H9 (cell line): ENCODE results near the gene WDR27. TPM values are rescaled to one million over a fixed set of nuclear protein-coding genes. Genes with fewer than 3 reads are reported as not detected.
A peak's percentile ranks its signal among the peaks of the same experiment; 100 is the strongest.

ENCODE experiments used
- DNase-seq: peaks from one replicate; pipeline ENCODE4 v3.0.0-alpha.2; 2017
- H2AFZ ChIP-seq: one replicate; pipeline ENCODE4 v1.6.1; 2013; ENCODE audit warnings: mild to moderate bottlenecking, low read length, control low read depth, moderate library complexity
- H2AK5ac ChIP-seq: 2 replicates; pipeline ENCODE4 v1.6.1; 2013; ENCODE audit warnings: low read length, control low read depth, mixed read lengths; ENCODE audit not compliant: insufficient read length
- H2BK120ac ChIP-seq: one replicate; pipeline ENCODE4 v1.6.1; 2013; ENCODE audit warnings: low read depth, mild to moderate bottlenecking, low read length, control low read depth, inconsistent platforms; ENCODE audit not compliant: poor library complexity, severe bottlenecking
- H2BK12ac ChIP-seq: 2 replicates; pipeline ENCODE4 v1.6.1; 2013; ENCODE audit warnings: low read length, control low read depth, mixed read lengths, low read depth; ENCODE audit not compliant: insufficient read length
- H2BK15ac ChIP-seq: 2 replicates; pipeline ENCODE4 v1.6.1; 2013; ENCODE audit warnings: low read depth, low read length, control low read depth
- H2BK20ac ChIP-seq: one replicate; pipeline ENCODE4 v1.6.1; 2013; ENCODE audit warnings: low read depth, mild to moderate bottlenecking, low read length, control low read depth, inconsistent platforms; ENCODE audit not compliant: poor library complexity, severe bottlenecking
- H2BK5ac ChIP-seq: 2 replicates; pipeline ENCODE4 v1.6.1; 2013; ENCODE audit warnings: low read length, control low read depth, mixed read lengths; ENCODE audit not compliant: insufficient read length
- H3K14ac ChIP-seq: 2 replicates; pipeline ENCODE4 v1.6.1; 2013; ENCODE audit warnings: low read length, control low read depth; ENCODE audit not compliant: insufficient read depth
- H3K18ac ChIP-seq: 2 replicates; pipeline ENCODE4 v1.6.1; 2013; ENCODE audit warnings: low read depth, mild to moderate bottlenecking, mixed read lengths, low read length, control low read depth; ENCODE audit not compliant: insufficient read length
- H3K23ac ChIP-seq: 2 replicates; pipeline ENCODE4 v1.6.1; 2013; ENCODE audit warnings: low read length, control low read depth, mixed read lengths, low read depth; ENCODE audit not compliant: insufficient read length
- H3K23me2 ChIP-seq: 2 replicates; pipeline ENCODE4 v1.6.1; 2013; ENCODE audit warnings: low read depth, mild to moderate bottlenecking, mixed read lengths, low read length, control low read depth; ENCODE audit not compliant: insufficient read length, poor library complexity, severe bottlenecking
- H3K27ac ChIP-seq: 2 replicates; pipeline ENCODE4 v1.5.1; 2013; ENCODE audit warnings: low read length, control low read depth, mixed read lengths, low read depth; ENCODE audit not compliant: insufficient read length
- H3K27me3 ChIP-seq: 2 replicates; pipeline ENCODE4 v1.6.1; 2013; ENCODE audit warnings: low read length, control low read depth, inconsistent platforms; ENCODE audit not compliant: insufficient read depth
- H3K4ac ChIP-seq: 2 replicates; pipeline ENCODE4 v1.6.1; 2013; ENCODE audit warnings: low read depth, mild to moderate bottlenecking, control low read depth, inconsistent platforms, low read length, moderate library complexity
- H3K4me1 ChIP-seq: 2 replicates; pipeline ENCODE4 v1.6.1; 2013; ENCODE audit warnings: low read length, control low read depth, inconsistent platforms; ENCODE audit not compliant: insufficient read depth
- H3K4me2 ChIP-seq: 2 replicates; pipeline ENCODE4 v1.6.1; 2013; ENCODE audit warnings: low read length, control low read depth, mixed read lengths; ENCODE audit not compliant: insufficient read length, insufficient read depth
- H3K56ac ChIP-seq: 2 replicates; pipeline ENCODE4 v1.6.1; 2013; ENCODE audit warnings: low read depth, mild to moderate bottlenecking, mixed read lengths, low read length, control low read depth; ENCODE audit not compliant: insufficient read length
- H3K79me1 ChIP-seq: 2 replicates; pipeline ENCODE4 v1.6.1; 2013; ENCODE audit warnings: low read depth, mild to moderate bottlenecking, moderate library complexity, low read length, control low read depth, inconsistent platforms; ENCODE audit not compliant: insufficient read depth, poor library complexity, severe bottlenecking
- H3K79me2 ChIP-seq: 2 replicates; pipeline ENCODE4 v1.6.1; 2013; ENCODE audit warnings: low read length, control low read depth, inconsistent platforms; ENCODE audit not compliant: insufficient read depth
- H3K9ac ChIP-seq: 2 replicates; pipeline ENCODE4 v1.6.1; 2013; ENCODE audit warnings: low read length, control low read depth, mixed read lengths; ENCODE audit not compliant: insufficient read length; ENCODE audit errors: extremely low read depth
- H3K9me3 ChIP-seq: one replicate; pipeline ENCODE4 v1.6.1; 2013; ENCODE audit warnings: low read depth, low read length, inconsistent platforms; ENCODE audit not compliant: control insufficient read depth
- H3T11ph ChIP-seq: one replicate; pipeline ENCODE4 v1.6.1; 2013; ENCODE audit warnings: mild to moderate bottlenecking, low read length, control low read depth, inconsistent platforms
- H4K20me1 ChIP-seq: one replicate; pipeline ENCODE4 v1.6.1; 2013; ENCODE audit not compliant: control insufficient read depth, insufficient read length, insufficient read depth
- H4K5ac ChIP-seq: 2 replicates; pipeline ENCODE4 v1.6.1; 2013; ENCODE audit warnings: low read depth, mild to moderate bottlenecking, mixed read lengths, low read length, control low read depth; ENCODE audit not compliant: insufficient read length
- H4K8ac ChIP-seq: replicated peaks from 2 replicates; pipeline ENCODE4 v1.6.1; 2013; ENCODE audit warnings: low read length, control low read depth, mixed read lengths, low read depth; ENCODE audit not compliant: insufficient read length
- H4K91ac ChIP-seq: 2 replicates; pipeline ENCODE4 v1.6.1; 2013; ENCODE audit warnings: low read depth, mild to moderate bottlenecking, moderate library complexity, mixed read lengths, low read length, control low read depth; ENCODE audit not compliant: insufficient read length
- H3K27ac Mint-ChIP-seq, 3 experiments: 2 replicates in 2 of 3; 3 replicates in 1 of 3; pipeline ENCODE4 v1.8.0; 2020 to 2021; ENCODE audit warnings: mixed read lengths in 3 of 3, mild to moderate bottlenecking in 1 of 3, moderate library complexity in 1 of 3
- H3K27me3 Mint-ChIP-seq: 2 replicates; pipeline ENCODE4 v1.8.0; 2021; ENCODE audit warnings: low read depth, mild to moderate bottlenecking, moderate library complexity, mixed read lengths
- H3K36me3 Mint-ChIP-seq, 3 experiments: 2 replicates in 2 of 3; 3 replicates in 1 of 3; pipeline ENCODE4 v1.8.0; 2020 to 2021; ENCODE audit warnings: low read depth in 3 of 3, mixed read lengths in 3 of 3; ENCODE audit not compliant: insufficient read depth in 1 of 3
- H3K4me1 Mint-ChIP-seq, 2 experiments: 2 replicates each; pipeline ENCODE4 v1.8.0; 2020; ENCODE audit warnings: mixed read lengths in 2 of 2
- H3K4me3 Mint-ChIP-seq, 2 experiments: 2 replicates in 1 of 2; 3 replicates in 1 of 2; pipeline ENCODE4 v1.8.0; 2020 to 2021; ENCODE audit warnings: mild to moderate bottlenecking in 2 of 2, mixed read lengths in 2 of 2, moderate library complexity in 1 of 2
- H3K9me3 Mint-ChIP-seq, 2 experiments: 2 replicates in 1 of 2; 3 replicates in 1 of 2; pipeline ENCODE4 v1.8.0; 2020; ENCODE audit warnings: mild to moderate bottlenecking in 2 of 2, mixed read lengths in 2 of 2, moderate library complexity in 1 of 2
- CTCF ChIP-seq: fragments of 200-600 bp; sonication (generic); conservative IDR thresholded peaks from 3 replicates; pipeline ENCODE4 v1.8.0; 2021; ENCODE audit warnings: antibody characterized with exemption, mild to moderate bottlenecking
- WGBS: extraction: QIAGEN DNeasy Blood & Tissue Kit; methylation state at CpG from one replicate; pipeline ENCODE4 v1.1.7; 2013; ENCODE audit warnings: missing lambda C conversion rate, low lambda C conversion rate, mixed read lengths; ENCODE audit not compliant: insufficient read length; ENCODE audit errors: extremely low coverage; 5-methylcytosine and 5-hydroxymethylcytosine counted together
- total RNA-seq: library from RNA; stranded (reverse); gene quantifications from 2 replicates; pipeline ENCODE4 v1.2.1, GENCODE V29; 2021

WDR27 gene
- total RNA-seq, 1 experiment from 2014 or later = 48.7 TPM

- peaks cover 13% of the 10 kb centered on the region; the same call in 1 of the 2 replicates for H3K79me2 ChIP-seq
- H3K4me3 Mint-ChIP-seq = peak overlapping the region; percentile 89 to 94
Observed at GRCh38 chr6:169700296-169700695, 1.5 kb downstream of the WDR27 start.

More at GRCh38 chr6:169700296-169700695, 1.5 kb downstream of the WDR27 start:
- H2AK5ac ChIP-seq = no peak overlapping the region
- no peak overlapping the region for H3K23ac ChIP-seq
- no peak overlapping the region for H2BK15ac ChIP-seq
- peaks cover 13% of the 10 kb centered on the region for H3K23me2 ChIP-seq
- H4K20me1 ChIP-seq = no peaks in the 10 kb centered on the region
- H4K91ac ChIP-seq = no peak overlapping the region
- peaks cover 30 to 44% (median 37%) of the 10 kb centered on the region in 3 experiments for H3K36me3 Mint-ChIP-seq
- H3K79me1 ChIP-seq = peaks cover 9% of the 10 kb centered on the region
- H3K27me3 Mint-ChIP-seq = no peaks in the 10 kb centered on the region
- no peak overlapping the region for H2BK5ac ChIP-seq
- H2BK20ac ChIP-seq = no peak overlapping the region
- no peak overlapping the region for H3K4ac ChIP-seq
- no peak for DNase-seq
- H2BK12ac ChIP-seq = no peak overlapping the region
- no CpG with 5 or more reads among the region's 5 CpGs for WGBS
- peak overlapping the region; percentile 69 for H3K4me2 ChIP-seq
- peak overlapping the region; percentile 10 for H3K9ac ChIP-seq
- TF ChIP-seq CTCF = no peak
- H3K27ac Mint-ChIP-seq = peak overlapping the region in 1 of 3 experiments; percentile 92; a peak in 2 of 7 replicates
- H3K4me1 ChIP-seq = peaks cover 7% of the 10 kb centered on the region
- H3K14ac ChIP-seq = no peak overlapping the region; the same call in 1 of the 2 replicates
- no peak overlapping the region for H2AFZ ChIP-seq
- no peak overlapping the region for H2BK120ac ChIP-seq
- H3K18ac ChIP-seq = no peak overlapping the region
- peaks cover 21 to 25% of the 10 kb centered on the region in 2 experiments for H3K4me1 Mint-ChIP-seq
- H4K5ac ChIP-seq = no peak overlapping the region
- no peak overlapping the region for H3K56ac ChIP-seq
- no peak overlapping the region for H3K27ac ChIP-seq
- H3K27me3 ChIP-seq = no peaks in the 10 kb centered on the region
- no peaks in the 10 kb centered on the region for H3K9me3 ChIP-seq
- peaks cover 0 to 11% of the 10 kb centered on the region in 2 experiments; a peak in 3 of 5 replicates for H3K9me3 Mint-ChIP-seq
- no peak overlapping the region for H3T11ph ChIP-seq
- H4K8ac ChIP-seq = no peak overlapping the region
